Liver (tissue), 9 donors: ENCODE data around the gene SPATA22. TPM values are rescaled to one million over a fixed set of nuclear protein-coding genes. Genes with fewer than 3 reads are reported as not detected.

Source experiments
- DNase-seq: peaks from one replicate; pipeline ENCODE4 v3.0.0-alpha.2; 2017; ENCODE audit warnings: low spot score
- H3K27ac ChIP-seq, 2 donors: one replicate each; pipeline ENCODE4 v1.7.0; 2013; ENCODE audit warnings: inconsistent platforms in 2 of 2, low read length in 2 of 2, control low read depth in 1 of 2, low read depth in 1 of 2, mild to moderate bottlenecking in 1 of 2
- H3K27me3 ChIP-seq, 4 donors: one replicate each; pipeline versions ENCODE4 v1.6.1 to v1.7.0; 2013; ENCODE audit warnings: low read length in 3 of 4, inconsistent platforms in 1 of 4, mild to moderate bottlenecking in 1 of 4, moderate library complexity in 1 of 4; ENCODE audit not compliant: control insufficient read depth in 4 of 4, insufficient read depth in 4 of 4
- H3K36me3 ChIP-seq, 4 donors: one replicate each; pipeline versions ENCODE4 v1.6.1 to v1.7.0; 2013; ENCODE audit warnings: low read length in 3 of 4, mild to moderate bottlenecking in 3 of 4, low read depth in 1 of 4, moderate library complexity in 1 of 4; ENCODE audit not compliant: control insufficient read depth in 4 of 4, insufficient read depth in 3 of 4
- H3K4me1 ChIP-seq, 4 donors: one replicate each; pipeline versions ENCODE4 v1.6.1 to v1.7.0; 2013; ENCODE audit warnings: low read length in 3 of 4, mild to moderate bottlenecking in 3 of 4, moderate library complexity in 1 of 4; ENCODE audit not compliant: control insufficient read depth in 4 of 4, insufficient read depth in 4 of 4
- H3K4me3 ChIP-seq, 3 donors: one replicate each; pipeline versions ENCODE4 v1.6.1 to v1.7.0; 2013; ENCODE audit warnings: low read length in 3 of 3, control low read depth in 1 of 3, low read depth in 1 of 3, mild to moderate bottlenecking in 1 of 3
- H3K9ac ChIP-seq, 2 donors: one replicate each; pipeline ENCODE4 v1.7.0; 2013; ENCODE audit warnings: low read length in 2 of 2, mild to moderate bottlenecking in 2 of 2, moderate library complexity in 2 of 2, control low read depth in 1 of 2, low read depth in 1 of 2
- H3K9me3 ChIP-seq, 4 donors: one replicate each; pipeline versions ENCODE4 v1.6.1 to v1.7.0; 2013; ENCODE audit warnings: low read length in 3 of 4; ENCODE audit not compliant: control insufficient read depth in 4 of 4
- ATF3 ChIP-seq: IDR thresholded peaks from 2 replicates; pipeline ENCODE4 v1.6.1; 2016; ENCODE audit warnings: antibody characterized with exemption
- CTCF ChIP-seq: fragments of 150-350 bp; IDR thresholded peaks from 2 replicates; pipeline ENCODE4 v1.5.1; 2017; ENCODE audit warnings: improper control_type of control experiment, low read depth, low read length; ENCODE audit not compliant: missing input control
- EGR1 ChIP-seq, 2 donors: IDR thresholded peaks; 2 replicates each; pipeline ENCODE4 v1.6.1; 2016 to 2018; ENCODE audit warnings: antibody characterized with exemption in 2 of 2, low read depth in 2 of 2
- FOXA1 ChIP-seq: IDR thresholded peaks from 2 replicates; pipeline ENCODE4 v1.6.1; 2016; ENCODE audit warnings: antibody characterized with exemption
- FOXA2 ChIP-seq: IDR thresholded peaks from 2 replicates; pipeline ENCODE4 v1.6.1; 2016; ENCODE audit warnings: antibody characterized with exemption
- GABPA ChIP-seq, 2 donors: IDR thresholded peaks in 1 of 2; conservative IDR thresholded peaks in 1 of 2; 2 replicates each; pipeline ENCODE4 v1.6.1; 2016; ENCODE audit warnings: antibody characterized with exemption in 2 of 2, mild to moderate bottlenecking in 1 of 2, moderate library complexity in 1 of 2
- HNF4A ChIP-seq, 2 donors: conservative IDR thresholded peaks; 2 replicates each; pipeline ENCODE4 v1.6.1; 2016; ENCODE audit warnings: antibody characterized with exemption in 2 of 2, mild to moderate bottlenecking in 2 of 2
- HNF4G ChIP-seq: IDR thresholded peaks from 2 replicates; pipeline ENCODE4 v1.6.1; 2016; ENCODE audit warnings: antibody characterized with exemption
- JUND ChIP-seq, 2 donors: IDR thresholded peaks; 2 replicates each; pipeline ENCODE4 v1.6.1; 2016; ENCODE audit warnings: antibody characterized with exemption in 2 of 2
- MAX ChIP-seq: IDR thresholded peaks from 2 replicates; pipeline ENCODE4 v1.6.1; 2016; ENCODE audit warnings: antibody characterized with exemption
- NR2F2 ChIP-seq: IDR thresholded peaks from 2 replicates; pipeline ENCODE4 v1.6.1; 2016; ENCODE audit warnings: antibody characterized with exemption
- RAD21 ChIP-seq, 2 donors: IDR thresholded peaks; 2 replicates each; pipeline ENCODE4 v1.6.1; 2016; ENCODE audit warnings: antibody characterized with exemption in 2 of 2, mild to moderate bottlenecking in 2 of 2
- REST ChIP-seq: IDR thresholded peaks from 2 replicates; pipeline ENCODE4 v1.6.1; 2016; ENCODE audit warnings: antibody characterized with exemption, mild to moderate bottlenecking
- RXRA ChIP-seq, 2 donors: IDR thresholded peaks; 2 replicates each; pipeline ENCODE4 v1.6.1; 2017 to 2018; ENCODE audit warnings: antibody characterized with exemption in 2 of 2, mild to moderate bottlenecking in 1 of 2
- SP1 ChIP-seq: IDR thresholded peaks from 2 replicates; pipeline ENCODE4 v1.6.1; 2018; ENCODE audit warnings: antibody characterized with exemption, mild to moderate bottlenecking
- TAF1 ChIP-seq: conservative IDR thresholded peaks from 2 replicates; pipeline ENCODE4 v1.6.1; 2016; ENCODE audit warnings: antibody characterized with exemption, mild to moderate bottlenecking
- YY1 ChIP-seq: IDR thresholded peaks from 2 replicates; pipeline ENCODE4 v1.6.1; 2016; ENCODE audit warnings: antibody characterized with exemption, mild to moderate bottlenecking
- ZBTB33 ChIP-seq: IDR thresholded peaks from 2 replicates; pipeline ENCODE4 v1.6.1; 2016; ENCODE audit warnings: antibody characterized with exemption
- WGBS: extraction: QIAGEN DNeasy Blood & Tissue Kit; methylation state at CpG from one replicate; pipeline ENCODE4 v1.1.7; 2013; 5-methylcytosine and 5-hydroxymethylcytosine counted together
- polyA plus RNA-seq, 2 donors: library from polyadenylated mRNA; stranded (reverse) in 1 of 2; unstranded in 1 of 2; fragments of 200-250 nt in 1 of 2; fragments of >200 nt in 1 of 2; fragmentation: Nextera tagmentation in 1 of 2; extraction: Ambion mirVana in 1 of 2; gene quantifications; one replicate each; pipeline versions ENCODE4 v1.2.1 to v1.2.3, GENCODE V29; 2013 to 2015
- total RNA-seq, 2 donors: library from RNA; depleted of rRNA; stranded (reverse); fragments of >200 nt; gene quantifications; one replicate each; pipeline ENCODE4 v1.2.3, GENCODE V29; 2014
- donor health status: healthy.
- donor health status: healthy.
- donor health status: healthy.
- donor health status: healthy.
- donor health status: healthy.

Gene SPATA22
- total and polyA plus RNA-seq, 4 donors: 0.19 to 0.89 (median 0.42) TPM; not detected in 1

- Histone ChIP-seq H3K36me3 (no peaks in the 10 kb centered on the region), H3K27ac (no peak overlapping the region), H3K4me3 (no peak overlapping the region), H3K27me3 (no peaks in the 10 kb centered on the region), H3K9ac (no peak overlapping the region), H3K9me3 (no peaks in the 10 kb centered on the region), H3K4me1 (peaks cover 0 to 5% (median 0%) of the 10 kb centered on the region in 4 donors)
- WGBS: 38% methylated on average over 2 of the region's 2 CpGs
- no peak for DNase-seq
- peak; percentile 43 to 55 for TF ChIP-seq RAD21 (IDR thresholded peaks at IDR 0.05)
- TF ChIP-seq MAX: peak; percentile 36
- peak; percentile 18 for TF ChIP-seq ZBTB33
- TF ChIP-seq SP1: peak; percentile 67
- TF ChIP-seq FOXA1: no peak
- TF ChIP-seq EGR1 (IDR thresholded peaks at IDR 0.05; ENCODE audit: low read depth in 2 of 2): no peak
- TF ChIP-seq HNF4G: peak; percentile 80
- peak; percentile 77 to 88 for TF ChIP-seq RXRA (IDR thresholded peaks at IDR 0.05)
- TF ChIP-seq HNF4A (conservative IDR thresholded peaks at IDR 0.05): peak; percentile 91 to 94
- no peak for TF ChIP-seq CTCF
- TF ChIP-seq ATF3: no peak
- peak; percentile 37 for TF ChIP-seq YY1
- no peak for TF ChIP-seq TAF1
- TF ChIP-seq FOXA2: peak; percentile 25
- no peak for TF ChIP-seq GABPA (IDR thresholded peaks at IDR 0.05 in 1 of 2, conservative IDR thresholded peaks at IDR 0.05 in 1 of 2)
- peak; percentile 43 for TF ChIP-seq REST
- TF ChIP-seq NR2F2: no peak
- peak in 1 of 2 donors; percentile 72 for TF ChIP-seq JUND (IDR thresholded peaks at IDR 0.05)
These were observed 34.4 kb upstream of the SPATA22 start for GRCh38 chr17:3506054-3506453.
